PC-9 (cell line): ENCODE data around the gene MAP4K5. TPM values are rescaled to one million over a fixed set of nuclear protein-coding genes. Genes with fewer than 3 reads are reported as not detected.

Experiments
- BruUV-seq: library from RNA; stranded (reverse); fragments of 400-500 nt; replicated peaks from 2 replicates; lab custom pipeline; 2021; lab: Mats Ljungman, UMichigan
- CTCF ChIA-PET: fragments of 300-600 bp; sonication (Branson Sonifier 250); formaldehyde crosslinking; loops from one replicate; lab custom pipeline; 2022; ENCODE audit warnings: antibody characterized with exemption; lab: Charles Lee
- POLR2A ChIA-PET: fragments of 300-600 bp; sonication (Branson Sonifier 250); formaldehyde crosslinking; loops from one replicate; lab custom pipeline; 2022; ENCODE audit warnings: antibody characterized with exemption; ENCODE audit not compliant: unreplicated experiment; lab: Charles Lee
- DNase-seq, 2 experiments: peaks; one replicate each; pipeline versions ENCODE4 v3.0.0 to v3.0.0-alpha.2; 2015 to 2022; ENCODE audit warnings: mixed read lengths in 1 of 2
- H2AFZ ChIP-seq: fragments of 200-600 bp; sonication (generic); 2 replicates; pipeline ENCODE4 v1.8.1; 2017; ENCODE audit warnings: antibody characterized with exemption
- H3F3A ChIP-seq: fragments of 200-600 bp; sonication (generic); 2 replicates; pipeline ENCODE4 v1.8.1; 2017; ENCODE audit warnings: antibody characterized with exemption, mild to moderate bottlenecking, low read depth; ENCODE audit not compliant: insufficient read depth
- H3K27ac ChIP-seq: fragments of 200-600 bp; sonication (generic); 2 replicates; pipeline ENCODE4 v1.6.1; 2016; ENCODE audit warnings: mixed run types
- H3K27me3 ChIP-seq: fragments of 200-600 bp; sonication (generic); 2 replicates; pipeline ENCODE4 v1.6.1; 2016; ENCODE audit warnings: low read depth, mixed run types; ENCODE audit not compliant: insufficient read depth
- H3K36me3 ChIP-seq: fragments of 200-600 bp; sonication (generic); 2 replicates; pipeline ENCODE4 v1.6.1; 2016; ENCODE audit warnings: low read depth, mixed run types
- H3K4me1 ChIP-seq: fragments of 200-600 bp; sonication (generic); replicated peaks from 2 replicates; pipeline ENCODE4 v1.6.1; 2016; ENCODE audit warnings: mixed run types; ENCODE audit not compliant: insufficient read depth
- H3K4me2 ChIP-seq: fragments of 200-600 bp; sonication (generic); 2 replicates; pipeline ENCODE4 v1.6.1; 2017; ENCODE audit warnings: mixed run types
- H3K4me3 ChIP-seq: fragments of 200-600 bp; sonication (generic); 2 replicates; pipeline ENCODE4 v1.6.1; 2016; ENCODE audit warnings: mixed run types
- H3K79me2 ChIP-seq: fragments of 200-600 bp; sonication (generic); 2 replicates; pipeline ENCODE4 v1.6.1; 2017; ENCODE audit warnings: low read depth, mixed run types
- H3K9me2 ChIP-seq: fragments of 200-600 bp; sonication (generic); 2 replicates; pipeline ENCODE4 v1.8.1; 2017; ENCODE audit warnings: mild to moderate bottlenecking; ENCODE audit not compliant: insufficient read depth
- H3K9me3 ChIP-seq: fragments of 200-600 bp; sonication (generic); 2 replicates; pipeline ENCODE4 v1.8.1; 2016; ENCODE audit warnings: low read depth; ENCODE audit not compliant: insufficient read depth
- H4K20me1 ChIP-seq: fragments of 200-600 bp; sonication (generic); 2 replicates; pipeline ENCODE4 v1.8.1; 2017; ENCODE audit not compliant: insufficient read depth
- EZH2 ChIP-seq: fragments of 200-600 bp; sonication (generic); IDR thresholded peaks from 2 replicates; pipeline ENCODE4 v1.8.0; 2017; ENCODE audit warnings: antibody characterized with exemption, low read depth
- intact Hi-C: fragments of 100-400 bp; cut with micrococcal nuclease; formaldehyde crosslinking; loops from one replicate; pipeline ENCODE4 v1.10.0; 2022; ENCODE audit not compliant: unreplicated experiment
- total RNA-seq: library from RNA; stranded (reverse); gene quantifications from 2 replicates; pipeline ENCODE4 v1.2.3, GENCODE V29; 2021
- TF ChIP-seq, protein P1 (sequence below): fragments of 200-600 bp; sonication (generic); conservative IDR thresholded peaks from 2 replicates; pipeline ENCODE4 v1.6.1; 2017; ENCODE audit warnings: mixed run types, antibody characterized with exemption, mild to moderate bottlenecking, moderate library complexity

Gene MAP4K5
- total RNA-seq, 1 experiment from 2014 or later: 51.8 TPM

- CTCF ChIA-PET: interaction anchor here (0.6 kb wide), 1 partner anchor 15 kb away, joined by 3 read pairs; no protein-coding TSS in a partner anchor
- H3K9me3 ChIP-seq: peaks cover 49% of the 10 kb centered on the region
These were observed 62.4 kb downstream of the MAP4K5 start for GRCh38 chr14:50469982-50470381.

GRCh38 chr14:50462111-50462510, 70.3 kb downstream of the MAP4K5 start:
- ChIA-PET CTCF (no interaction called here), POLR2A (no interaction called here)
- Histone ChIP-seq H3K27me3 (no peaks in the 10 kb centered on the region), H3K36me3 (peaks cover 17% of the 10 kb centered on the region), H3K4me1 (no peaks in the 10 kb centered on the region), H3K9me3 (no peaks in the 10 kb centered on the region), H3F3A (no peaks in the 10 kb centered on the region), H3K4me2 (no peak overlapping the region), H3K79me2 (no peaks in the 10 kb centered on the region), H3K4me3 (no peak overlapping the region), H4K20me1 (no peaks in the 10 kb centered on the region), H3K9me2 (no peaks in the 10 kb centered on the region), H2AFZ (no peak overlapping the region), H3K27ac (no peak overlapping the region)
- no peak for DNase-seq
- intact Hi-C loops: no loop called here
- TF ChIP-seq, protein P1, sequence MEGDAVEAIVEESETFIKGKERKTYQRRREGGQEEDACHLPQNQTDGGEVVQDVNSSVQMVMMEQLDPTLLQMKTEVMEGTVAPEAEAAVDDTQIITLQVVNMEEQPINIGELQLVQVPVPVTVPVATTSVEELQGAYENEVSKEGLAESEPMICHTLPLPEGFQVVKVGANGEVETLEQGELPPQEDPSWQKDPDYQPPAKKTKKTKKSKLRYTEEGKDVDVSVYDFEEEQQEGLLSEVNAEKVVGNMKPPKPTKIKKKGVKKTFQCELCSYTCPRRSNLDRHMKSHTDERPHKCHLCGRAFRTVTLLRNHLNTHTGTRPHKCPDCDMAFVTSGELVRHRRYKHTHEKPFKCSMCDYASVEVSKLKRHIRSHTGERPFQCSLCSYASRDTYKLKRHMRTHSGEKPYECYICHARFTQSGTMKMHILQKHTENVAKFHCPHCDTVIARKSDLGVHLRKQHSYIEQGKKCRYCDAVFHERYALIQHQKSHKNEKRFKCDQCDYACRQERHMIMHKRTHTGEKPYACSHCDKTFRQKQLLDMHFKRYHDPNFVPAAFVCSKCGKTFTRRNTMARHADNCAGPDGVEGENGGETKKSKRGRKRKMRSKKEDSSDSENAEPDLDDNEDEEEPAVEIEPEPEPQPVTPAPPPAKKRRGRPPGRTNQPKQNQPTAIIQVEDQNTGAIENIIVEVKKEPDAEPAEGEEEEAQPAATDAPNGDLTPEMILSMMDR: no peak
- no peak for TF ChIP-seq EZH2
- BruUV-seq: no TSS peak

More at GRCh38 chr14:50469982-50470381, 62.4 kb downstream of the MAP4K5 start:
- Histone ChIP-seq H4K20me1 (no peaks in the 10 kb centered on the region), H3F3A (peaks cover 5% of the 10 kb centered on the region; the same call in 1 of the 2 replicates), H3K4me2 (no peak overlapping the region), H3K79me2 (no peaks in the 10 kb centered on the region), H3K27me3 (no peaks in the 10 kb centered on the region), H3K36me3 (peaks cover 67% of the 10 kb centered on the region), H3K27ac (no peak overlapping the region), H2AFZ (no peak overlapping the region), H3K9me2 (no peaks in the 10 kb centered on the region), H3K4me1 (no peaks in the 10 kb centered on the region), H3K4me3 (no peak overlapping the region)
- no TSS peak for BruUV-seq
- DNase-seq: no peak
- TF ChIP-seq, protein P1: no peak
- no peak for TF ChIP-seq EZH2
- intact Hi-C loops: no loop called here
- POLR2A ChIA-PET: no interaction called here

DNA sequence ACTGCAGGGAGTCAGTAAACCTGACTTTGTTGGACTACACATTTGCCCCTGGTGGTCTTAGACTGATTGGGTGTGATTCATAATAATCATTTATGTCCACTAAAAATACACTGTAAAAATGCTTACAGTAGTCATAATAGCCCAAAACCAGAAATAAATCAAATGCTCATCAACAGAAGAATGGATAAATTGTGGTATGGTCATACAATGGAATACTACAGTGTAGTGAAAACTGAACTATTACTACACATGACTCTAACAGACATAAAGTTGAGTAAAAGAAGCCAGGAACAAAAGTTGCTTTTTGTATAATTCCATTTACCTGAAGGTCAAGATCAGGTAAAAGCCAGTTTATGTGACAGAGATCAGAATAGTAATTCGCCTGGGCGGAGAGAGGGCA, 78.5 kb downstream of the MAP4K5 start:
- H3K36me3 ChIP-seq: peaks cover 43% of the 10 kb centered on the region

More for the DNA sequence above, 78.5 kb downstream of the MAP4K5 start:
- Histone ChIP-seq H3K4me1 (peaks cover 13% of the 10 kb centered on the region; the same call in 1 of the 2 replicates), H3K27ac (0 out of 2 replicates have a peak overlapping the region, but pooled peaks have one; percentile 38), H3K79me2 (no peaks in the 10 kb centered on the region), H3K9me2 (no peaks in the 10 kb centered on the region), H3K4me2 (no peak overlapping the region), H2AFZ (no peak overlapping the region), H3K4me3 (no peak overlapping the region), H3K9me3 (no peaks in the 10 kb centered on the region), H3F3A (peaks cover 15% of the 10 kb centered on the region; the same call in 1 of the 2 replicates), H3K27me3 (no peaks in the 10 kb centered on the region), H4K20me1 (no peaks in the 10 kb centered on the region)
- POLR2A ChIA-PET: no interaction called here
- intact Hi-C loops: no loop called here
- no peak for TF ChIP-seq EZH2
- TF ChIP-seq, protein P1: no peak
- DNase-seq: no peak
- CTCF ChIA-PET: no interaction called here
- no TSS peak for BruUV-seq
